Colon (tissue), 2 donors: Measurements from ENCODE around the gene SALL1.

ENCODE experiments used
- FAIRE-seq: peaks from 2 replicates; lab custom pipeline; 2012; peaks lifted over from hg19 to GRCh38; lab: Jason Lieb, UNC
- donor health status: control.
- donor health status: control.

SALL1 gene

DNA sequence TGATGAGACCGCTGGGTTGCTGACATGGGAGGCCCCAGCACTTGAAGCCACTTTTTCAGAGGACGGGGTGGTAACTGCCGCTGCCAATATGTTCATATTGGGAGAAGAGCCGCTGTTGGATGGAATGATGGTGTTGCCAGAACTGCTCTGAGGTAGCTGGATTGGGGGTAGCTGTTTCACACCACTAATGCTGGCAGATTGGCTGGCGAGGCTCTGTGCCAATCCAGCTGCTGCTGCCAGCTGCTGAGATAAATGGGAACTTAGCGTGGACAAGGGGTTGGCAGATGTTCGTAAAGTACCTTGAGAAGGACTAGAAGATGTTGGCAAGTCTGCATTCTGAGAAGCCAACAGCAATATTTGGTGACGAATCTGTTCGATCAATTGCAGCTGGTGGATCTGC, 10.0 kb downstream of the SALL1 start:
- no peak for FAIRE-seq

DNA sequence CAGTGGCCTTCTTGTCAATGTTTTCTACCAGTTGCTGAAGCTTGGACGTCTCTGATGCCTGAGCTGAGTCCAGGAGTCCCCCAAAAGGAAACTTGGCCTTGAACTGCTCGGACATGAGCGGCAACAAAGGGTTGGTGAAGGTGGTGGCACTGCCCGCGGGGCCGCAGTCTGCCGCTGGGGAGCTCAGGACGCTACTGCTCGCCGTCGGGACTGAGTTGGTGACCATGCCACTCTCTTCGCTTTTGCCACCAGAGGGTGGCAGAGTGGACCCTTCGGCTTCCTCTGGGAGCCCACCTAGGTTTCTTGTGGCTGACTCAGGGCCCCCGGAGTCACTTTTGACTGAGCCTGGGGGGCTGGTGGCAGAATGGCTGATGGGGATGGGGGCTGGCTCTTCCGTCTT, 11.0 kb downstream of the SALL1 start:
- FAIRE-seq, result no peak

DNA sequence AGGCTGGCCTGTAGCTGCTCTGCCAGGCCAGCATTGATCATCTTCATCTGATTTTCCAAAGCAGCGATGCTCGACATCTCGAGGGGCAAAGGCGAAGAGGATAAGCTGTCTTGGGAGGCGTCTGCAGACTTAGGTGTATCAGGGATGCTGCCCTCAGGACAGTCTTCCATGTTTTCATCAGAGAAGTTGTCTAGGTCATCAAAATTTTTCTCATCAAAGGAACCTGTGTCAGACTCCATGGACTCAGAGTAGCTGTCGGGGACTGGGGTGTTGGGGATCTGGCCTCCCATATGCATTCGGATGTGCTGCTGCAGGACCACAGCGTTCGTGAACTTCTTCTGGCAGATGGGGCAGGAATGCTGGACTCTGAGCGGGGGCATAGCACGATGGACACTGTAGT, 11.5 kb downstream of the SALL1 start:
- no peak for FAIRE-seq

DNA sequence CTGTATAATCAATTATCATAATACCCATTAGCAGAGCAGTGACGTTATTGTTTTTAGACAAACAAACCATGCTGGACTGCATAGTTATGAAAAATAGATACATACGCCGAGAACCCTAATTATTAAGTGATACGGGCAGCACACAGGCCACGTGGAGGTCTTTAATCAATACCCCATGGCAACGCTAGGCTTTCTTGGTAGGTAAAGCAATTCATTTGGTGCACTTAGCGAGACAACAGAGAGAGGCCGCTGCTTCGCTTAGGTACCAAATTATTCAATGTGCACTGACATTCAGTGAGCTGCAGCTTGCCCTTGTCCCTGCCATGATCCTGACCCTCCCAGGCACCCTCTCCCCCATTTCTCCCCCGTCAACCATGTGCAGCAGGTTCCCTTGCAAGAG, 12.9 kb downstream of the SALL1 start:
- no peak for FAIRE-seq

DNA sequence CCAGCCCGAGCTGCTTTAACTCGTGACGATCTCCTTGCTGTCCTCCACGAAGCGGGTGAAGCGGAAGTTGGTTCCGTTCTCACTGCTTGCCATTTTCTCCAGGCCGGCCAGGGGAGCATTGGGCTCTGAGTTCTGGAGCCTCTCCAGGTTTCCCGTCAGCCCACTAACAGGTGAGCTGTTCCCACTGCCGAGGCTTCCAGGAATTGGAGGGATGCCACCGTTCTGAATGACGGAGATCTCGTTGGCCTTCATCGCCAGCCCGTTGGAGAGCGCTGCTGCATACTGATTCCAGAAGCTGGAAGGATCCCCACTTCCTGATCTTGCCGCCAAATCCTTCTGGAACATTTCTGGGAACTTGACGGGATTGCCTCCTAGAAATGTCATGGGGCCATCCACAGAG, 14.0 kb downstream of the SALL1 start:
- no peak for FAIRE-seq

DNA sequence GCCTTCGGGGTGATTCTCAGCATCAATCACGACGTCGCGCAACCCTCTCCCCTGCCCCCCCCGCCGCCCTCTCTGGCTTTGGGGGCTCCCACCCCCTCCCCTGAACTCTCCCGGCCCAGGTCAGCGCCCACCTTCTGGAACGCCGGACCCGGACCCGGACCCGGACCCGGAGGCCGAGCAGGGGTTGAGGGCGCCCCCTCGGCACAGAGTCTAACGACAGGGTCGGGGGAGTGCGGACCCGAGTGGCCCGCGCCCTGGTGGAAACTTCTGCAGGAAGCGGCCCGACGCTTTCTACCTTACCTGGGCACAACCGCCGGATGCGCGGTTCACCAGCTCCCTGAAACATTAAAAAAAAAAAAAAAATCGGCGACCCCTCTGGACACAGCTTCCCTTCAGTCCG, 16.2 kb downstream of the SALL1 start:
- no peak for FAIRE-seq

DNA sequence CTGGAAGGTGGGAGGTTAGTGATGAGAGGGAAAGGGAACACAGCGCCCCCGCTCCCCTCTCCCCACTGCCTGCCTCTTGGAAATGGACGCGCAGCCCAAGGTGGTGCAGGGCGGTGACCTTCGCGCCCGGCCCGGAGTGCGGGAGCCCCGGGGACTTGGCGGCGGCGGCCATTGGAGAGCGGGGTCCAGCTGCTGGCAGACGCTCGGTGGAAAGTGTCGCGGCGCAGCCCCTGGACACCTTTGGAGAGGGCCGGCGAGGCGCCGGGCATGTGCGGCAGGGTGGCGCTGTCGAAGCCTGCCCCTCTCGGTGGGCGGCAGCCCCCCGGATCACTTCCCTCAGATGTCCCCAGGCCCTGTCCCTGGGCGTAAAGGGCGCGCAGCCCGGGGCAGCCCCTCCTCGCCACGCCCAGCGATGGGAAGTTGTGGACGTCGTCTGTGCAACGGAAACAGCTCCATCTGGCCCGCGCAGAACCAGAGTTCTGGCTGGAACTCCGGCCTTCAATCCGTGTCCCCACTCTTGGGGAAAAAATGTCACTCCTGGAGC, 16.7 kb downstream of the SALL1 start:
- no peak for FAIRE-seq

DNA sequence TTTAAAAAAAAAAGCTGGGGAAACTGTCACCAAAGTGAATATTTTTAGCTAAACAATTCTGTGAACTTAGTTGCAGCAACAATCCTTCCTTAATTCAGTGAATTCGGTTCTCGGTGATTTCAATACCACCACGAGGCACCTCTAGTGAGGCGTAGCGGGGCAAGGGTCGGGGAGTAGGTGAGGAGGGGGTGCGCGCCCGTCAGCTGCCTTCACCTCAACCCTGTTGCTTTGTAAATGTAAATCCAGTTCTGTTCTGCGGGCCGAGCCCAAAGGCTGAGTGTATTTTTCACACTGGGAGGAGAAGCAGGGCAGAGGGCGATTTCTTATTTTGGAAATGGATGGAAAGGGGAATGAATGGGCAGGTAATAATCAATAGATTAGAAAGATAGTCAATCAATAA, 17.4 kb downstream of the SALL1 start:
- no peak for FAIRE-seq

DNA sequence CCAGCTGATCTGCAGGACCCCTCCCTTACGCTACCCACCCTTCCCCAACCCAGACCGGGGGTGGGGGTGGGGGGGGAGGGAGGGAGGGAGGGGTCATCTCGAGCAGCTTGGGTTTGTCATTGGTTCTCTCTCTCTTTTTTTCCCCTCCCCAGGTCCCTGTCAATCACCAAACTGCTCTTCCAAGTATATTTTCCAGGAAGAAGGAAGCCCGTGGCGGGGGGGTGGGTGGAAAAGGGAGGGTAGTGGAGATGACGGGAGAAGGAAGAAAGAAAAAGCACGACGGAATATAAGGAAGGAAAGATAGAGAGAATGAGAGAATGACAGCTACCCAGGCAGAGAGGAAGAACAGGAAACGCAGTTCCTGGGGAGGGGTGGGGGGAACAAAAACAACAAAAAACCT, 17.9 kb downstream of the SALL1 start:
- no peak for FAIRE-seq

DNA sequence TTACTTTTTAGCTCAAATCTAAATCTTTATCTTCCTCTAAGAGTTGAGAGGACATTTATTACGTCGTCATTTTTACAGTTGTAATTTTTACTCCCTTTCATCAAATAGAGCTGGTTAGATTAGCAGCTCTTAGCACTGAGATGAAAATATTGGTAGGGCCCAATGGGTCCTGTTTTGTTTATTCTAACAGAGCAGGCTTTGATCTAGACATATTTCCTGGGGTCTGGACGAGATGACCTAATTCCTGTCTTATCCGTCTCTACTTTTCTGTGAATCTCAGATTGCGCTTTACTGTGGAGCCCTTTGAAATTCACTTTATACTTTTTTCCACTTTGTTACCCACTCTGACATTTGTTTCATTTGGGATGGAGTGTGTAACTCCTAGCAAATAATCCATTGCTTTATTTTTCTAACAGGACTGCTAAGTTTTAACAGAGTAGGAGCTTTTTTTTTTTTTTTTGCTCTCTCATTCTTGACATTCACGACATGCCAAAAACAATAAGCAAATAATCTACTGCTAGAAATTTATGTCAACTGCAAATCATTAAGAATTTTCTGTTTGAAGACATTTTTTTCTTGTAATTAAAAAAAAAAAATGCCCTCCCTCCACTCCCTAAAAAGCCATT, 18.5 kb downstream of the SALL1 start:
- FAIRE-seq, result no peak

DNA sequence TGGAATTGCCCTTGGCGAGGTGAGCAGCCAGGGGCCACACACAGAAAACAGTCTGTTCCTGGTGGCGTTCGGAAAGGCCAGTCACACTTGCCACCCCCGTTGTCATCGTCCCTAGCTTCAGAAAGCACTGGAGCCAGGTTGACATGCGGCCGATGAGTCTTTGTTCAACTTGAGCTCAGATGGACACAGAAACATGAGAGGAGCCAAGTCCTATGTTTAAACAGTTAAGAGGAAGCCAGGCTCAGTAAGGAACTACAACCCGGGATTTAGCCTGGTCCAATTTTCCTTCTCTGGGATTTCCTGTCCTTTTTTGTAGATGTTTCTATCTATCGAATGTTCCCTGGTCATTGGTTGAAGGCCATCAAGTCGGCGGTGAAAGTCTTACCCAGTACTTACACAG, 19.5 kb downstream of the SALL1 start:
- no peak for FAIRE-seq

DNA sequence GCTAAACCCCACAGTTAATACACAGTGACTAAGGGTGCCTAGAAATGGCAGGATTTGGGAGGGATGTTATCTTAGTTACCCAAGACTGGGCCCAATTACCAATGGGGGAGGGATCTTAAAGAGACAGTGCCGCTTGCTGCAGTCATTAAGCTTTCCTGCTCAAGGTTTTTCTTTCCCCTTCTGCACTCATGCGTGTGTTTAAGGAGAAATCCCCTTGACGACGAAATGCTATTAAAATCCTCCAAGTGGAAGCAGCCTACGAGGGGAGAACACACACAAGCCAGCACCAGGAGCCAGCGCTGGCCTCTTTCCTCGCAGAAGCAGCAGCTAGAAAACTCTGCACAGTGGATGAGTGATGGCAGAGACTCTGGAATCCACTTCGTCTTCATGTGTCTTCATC, 22.0 kb downstream of the SALL1 start:
- FAIRE-seq, result no peak

DNA sequence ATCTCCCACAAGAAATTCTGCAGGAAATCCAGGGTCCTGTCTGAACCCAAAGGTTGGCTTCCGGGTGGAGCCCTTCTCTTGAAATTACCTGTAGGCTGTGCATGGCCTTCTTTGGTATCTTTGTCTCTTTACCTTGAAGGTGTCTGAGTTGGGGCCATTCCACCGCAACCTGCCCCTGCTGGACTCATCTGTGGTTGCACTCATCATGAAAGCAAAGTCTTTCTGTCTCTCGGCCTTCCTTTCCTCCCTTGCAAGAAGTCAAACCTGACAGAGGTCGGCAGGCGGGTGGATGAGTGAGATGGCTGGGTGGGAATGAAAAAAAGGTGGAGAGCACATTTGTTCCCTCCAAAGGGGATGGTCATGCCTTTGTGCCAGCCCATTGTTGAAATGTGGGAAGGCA, 25.1 kb downstream of the SALL1 start:
- no peak for FAIRE-seq

DNA sequence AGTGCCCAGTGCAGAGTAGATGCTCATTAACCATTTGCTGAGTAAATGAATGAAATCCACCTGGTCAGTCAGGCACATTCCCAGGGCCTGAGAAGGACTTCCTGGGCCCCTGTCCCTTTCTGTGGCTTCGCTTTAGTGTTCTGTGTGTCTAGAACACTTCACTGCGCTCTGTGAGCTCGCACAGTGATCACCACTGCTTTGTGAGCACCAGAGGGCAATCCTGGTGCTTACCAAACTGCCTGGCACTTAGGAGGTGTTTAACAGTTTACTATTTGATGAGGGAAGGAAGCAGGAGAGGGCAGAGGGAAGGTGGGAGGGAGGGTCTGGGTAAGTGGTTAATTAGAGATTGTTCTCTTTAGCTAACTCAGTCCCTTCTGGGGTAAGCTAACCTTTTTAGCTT, 26.2 kb downstream of the SALL1 start:
- no peak for FAIRE-seq

DNA sequence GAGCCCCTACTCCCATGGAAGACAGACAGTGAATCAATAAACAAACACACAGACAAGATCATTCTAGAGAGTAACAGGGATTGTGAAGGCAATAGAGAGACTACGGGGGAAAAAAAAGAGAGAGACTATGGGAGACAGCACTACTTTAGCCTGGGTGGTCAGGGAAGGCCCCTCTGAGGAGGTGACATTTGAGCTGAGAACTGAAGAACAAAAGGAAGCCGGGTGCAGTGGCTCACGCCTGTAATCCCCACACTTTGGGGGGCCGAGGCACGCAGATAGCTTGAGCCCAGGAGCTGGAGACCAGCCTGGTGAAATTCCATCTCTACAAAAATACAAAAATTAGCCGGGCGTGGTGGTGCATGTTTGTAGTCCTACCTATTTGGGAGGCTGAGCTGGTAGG, 29.2 kb downstream of the SALL1 start:
- no peak for FAIRE-seq

DNA sequence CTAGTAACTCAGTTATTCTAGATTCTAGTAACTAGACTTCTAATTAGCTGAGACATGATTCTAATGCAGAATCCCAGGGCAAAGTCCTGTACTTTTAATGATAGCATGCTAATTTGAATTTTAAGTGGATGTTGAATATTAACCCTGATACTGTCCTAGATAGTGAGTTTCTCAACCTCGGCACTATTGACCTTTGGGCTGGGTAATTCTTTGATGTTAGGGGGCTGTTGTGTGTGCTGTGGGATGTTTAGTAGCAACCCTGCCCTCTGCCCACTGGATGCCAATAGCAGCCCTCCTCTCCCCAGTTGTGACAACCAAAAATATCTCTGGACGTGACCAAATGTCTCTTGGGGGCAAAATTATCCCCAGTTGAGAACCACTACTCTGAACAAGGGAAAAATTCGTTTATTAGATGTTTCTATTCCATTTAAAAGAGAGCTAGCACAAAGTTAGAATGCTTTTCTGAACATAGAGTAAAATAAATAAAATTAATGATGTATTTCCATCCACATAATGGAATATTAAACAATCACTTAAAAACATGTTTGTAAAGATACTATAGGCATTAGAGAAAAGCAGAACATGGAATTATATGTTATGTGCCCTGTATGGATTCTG, 30.2 kb downstream of the SALL1 start:
- no peak for FAIRE-seq

DNA sequence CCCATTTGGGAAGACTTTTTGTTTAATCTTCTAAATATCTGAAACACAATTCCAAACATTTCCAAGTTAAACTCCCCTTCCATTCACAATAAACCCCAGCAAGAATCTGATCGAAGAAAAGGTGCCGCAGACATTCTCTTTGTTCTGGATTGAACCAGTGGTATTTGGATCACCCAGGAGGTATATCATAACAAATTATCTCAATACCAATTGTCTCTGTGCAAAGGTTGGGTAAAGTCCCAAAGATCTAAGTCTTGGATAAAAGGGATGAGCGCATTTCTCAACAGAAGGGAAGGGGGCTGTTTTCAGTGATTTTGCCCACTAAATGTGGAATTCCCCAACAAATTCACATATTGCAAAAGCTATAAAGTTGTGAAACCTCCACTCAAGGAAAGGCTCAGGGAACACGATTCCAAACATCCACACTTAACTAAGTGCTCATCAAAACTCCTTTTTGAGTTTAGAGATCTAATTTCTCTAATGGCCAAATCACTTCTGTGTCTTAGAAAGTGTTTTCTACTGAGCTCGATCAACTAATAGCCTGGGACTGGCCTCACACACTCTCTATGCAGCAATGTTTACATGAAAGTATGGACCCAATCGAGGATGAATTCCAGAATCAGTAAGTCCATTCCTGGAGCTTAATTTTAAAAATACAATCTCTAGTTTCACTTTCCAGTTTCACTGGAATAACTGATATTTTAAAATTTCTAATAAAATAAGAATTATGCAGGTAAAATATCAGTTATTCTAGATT, 30.9 kb downstream of the SALL1 start:
- FAIRE-seq, result no peak

DNA sequence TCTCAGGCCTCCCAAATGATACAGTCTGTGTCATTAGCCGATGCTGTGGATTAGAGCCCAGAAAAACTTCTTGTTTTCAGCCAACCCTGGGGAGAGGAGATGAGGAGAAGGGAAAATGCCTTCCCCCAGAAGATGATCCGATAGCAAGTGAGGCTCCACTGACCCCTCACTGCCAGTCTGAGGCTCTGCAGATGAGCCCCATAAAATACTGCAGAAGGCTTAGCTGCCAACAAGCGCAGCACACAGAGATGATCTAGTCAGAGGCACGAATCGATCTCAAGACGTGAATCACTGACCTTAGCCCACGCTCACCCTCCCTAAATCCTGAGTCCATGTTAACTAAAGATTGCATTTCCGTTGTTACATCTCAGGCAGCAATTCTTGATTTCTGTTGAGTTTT, 31.5 kb downstream of the SALL1 start:
- no peak for FAIRE-seq

DNA sequence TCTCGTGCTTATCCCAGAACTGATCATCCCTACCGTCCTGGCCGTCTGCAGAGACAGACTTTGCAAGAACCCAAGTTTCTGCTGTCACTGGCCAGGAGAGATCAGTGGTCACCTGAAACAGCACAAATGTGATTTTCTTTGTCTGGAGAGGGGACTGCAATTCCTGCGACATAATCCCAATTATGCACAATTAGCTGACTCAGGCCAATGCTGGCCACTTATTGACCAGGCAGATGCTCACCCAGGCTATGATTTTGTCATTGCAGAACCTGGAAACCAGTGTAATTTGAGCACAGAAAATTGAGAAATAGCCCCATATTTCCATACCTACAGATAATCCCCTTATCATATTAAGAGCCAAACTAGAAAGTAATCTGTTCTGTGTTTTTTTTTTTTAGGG, 34.7 kb downstream of the SALL1 start:
- no peak for FAIRE-seq

DNA sequence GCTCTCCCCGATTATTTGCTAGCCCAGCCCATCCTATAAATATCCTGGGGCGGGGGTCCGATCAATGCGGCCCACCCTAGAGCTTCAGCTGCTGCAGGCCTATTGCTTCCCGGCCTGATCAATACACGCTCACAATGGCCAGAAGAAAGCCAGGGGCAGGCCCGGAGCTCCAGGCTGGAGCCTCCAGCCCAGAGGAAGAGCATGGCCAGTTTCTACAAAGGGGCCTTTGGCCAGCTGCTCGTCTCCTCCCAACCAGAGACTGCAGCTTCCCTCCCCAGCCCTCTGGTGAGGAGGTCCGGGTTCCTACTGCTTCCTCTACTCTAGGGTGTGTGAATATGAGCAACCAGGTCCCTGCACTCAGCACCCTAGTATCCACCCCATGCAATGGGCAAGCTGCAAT, 36.7 kb downstream of the SALL1 start:
- FAIRE-seq, result no peak

DNA sequence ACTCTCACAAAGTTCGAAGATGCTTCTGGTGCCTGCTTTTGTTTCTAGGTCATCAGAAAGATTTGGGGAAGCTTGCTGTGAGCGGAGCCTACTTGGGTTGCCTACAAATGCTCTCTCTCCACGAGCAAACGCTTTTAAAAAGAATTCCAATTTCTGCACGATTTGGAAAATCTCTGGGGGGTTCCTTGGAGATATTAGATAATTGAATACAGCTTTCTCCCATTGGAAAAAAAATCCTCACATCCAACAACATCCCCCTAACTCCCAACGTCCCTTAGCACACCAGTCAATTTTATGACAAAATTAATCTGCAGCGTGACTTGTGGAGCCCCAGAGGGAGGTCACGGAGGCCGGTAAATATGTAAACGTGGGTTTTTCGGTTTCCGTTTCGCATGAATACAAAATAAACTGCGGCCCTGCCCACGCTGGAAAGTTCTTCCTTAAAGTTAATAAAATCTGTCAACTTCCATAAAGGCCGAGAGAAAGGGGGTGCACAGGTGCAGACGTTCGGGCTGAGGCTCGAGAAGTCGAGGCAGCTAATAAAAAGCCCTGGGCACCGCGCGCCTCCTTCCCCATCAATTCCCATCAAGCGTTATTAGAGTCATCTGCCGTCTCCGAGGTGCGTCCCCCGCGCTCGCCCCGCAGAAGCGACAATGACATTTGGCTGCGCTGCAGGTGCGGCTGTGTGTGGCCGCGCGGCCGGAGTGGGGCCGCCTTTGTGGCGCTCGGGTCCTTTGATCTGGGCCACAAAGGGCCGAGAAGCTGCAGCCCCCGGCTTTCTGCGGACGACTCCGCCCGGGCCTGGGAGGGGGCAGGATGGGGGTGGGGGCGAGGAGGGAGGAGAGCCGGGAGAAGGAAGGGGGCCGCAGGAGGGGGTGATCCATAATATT, 37.6 kb downstream of the SALL1 start:
- no peak for FAIRE-seq

DNA sequence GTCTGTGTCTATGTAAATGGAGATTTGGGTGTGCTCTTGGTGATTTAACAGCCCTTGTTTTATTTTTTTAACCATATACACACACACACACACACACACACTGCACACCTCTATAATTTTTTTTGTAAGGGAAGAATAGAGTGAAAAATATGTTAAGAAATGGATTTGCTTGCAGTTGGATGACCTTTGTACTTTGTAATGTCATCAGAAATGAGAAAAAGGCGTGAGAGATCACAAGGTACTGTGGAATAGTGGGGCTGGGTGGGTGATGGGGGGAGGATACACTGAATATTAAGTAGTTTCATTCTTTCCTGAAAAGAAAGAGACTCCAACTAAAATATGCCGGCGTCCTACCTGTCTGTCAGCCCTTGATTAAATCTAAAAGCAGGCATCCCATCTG, 38.7 kb downstream of the SALL1 start:
- no peak for FAIRE-seq

DNA sequence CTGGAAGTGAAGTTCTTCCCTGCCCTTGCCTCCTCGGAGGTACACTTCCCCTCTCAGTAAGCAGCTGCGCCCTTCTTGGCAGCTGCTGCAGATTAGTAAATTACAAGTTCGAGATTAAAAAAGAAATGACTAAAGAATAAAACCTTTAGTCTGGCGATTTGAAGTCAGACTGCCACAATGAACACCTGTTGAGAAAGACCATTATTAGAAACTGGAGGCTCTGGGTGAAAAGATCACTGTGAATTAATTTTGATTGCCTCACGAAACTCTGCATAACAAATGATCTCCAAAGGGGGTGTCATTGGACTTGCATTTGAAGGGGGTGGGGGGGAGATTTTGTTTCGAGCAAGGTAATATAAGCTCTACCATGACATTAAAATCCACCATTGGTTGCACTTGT, 39.3 kb downstream of the SALL1 start:
- no peak for FAIRE-seq
